Uterus (tissue), 4 donors: ENCODE measurements around the gene TMPRSS6. TPM values are rescaled to one million over a fixed set of nuclear protein-coding genes. Genes with fewer than 3 reads are reported as not detected.

Experiments used
- DNase-seq, 2 donors: peaks; one replicate each; pipeline ENCODE4 v3.0.0-alpha.2; 2019 to 2020
- H3K27ac ChIP-seq, 2 donors: fragments of 200-600 bp; sonication (generic); 1 replicate in 1 of 2; 2 replicates in 1 of 2; pipeline ENCODE4 v1.5.1; 2016 to 2018
- H3K27me3 ChIP-seq, 2 donors: fragments of 200-600 bp; sonication (generic); one replicate each; pipeline ENCODE4 v1.5.1; 2018 to 2019; ENCODE audit warnings: control low read depth in 1 of 2
- H3K36me3 ChIP-seq, 2 donors: fragments of 200-600 bp; sonication (generic); one replicate each; pipeline ENCODE4 v1.5.1; 2019; ENCODE audit warnings: control low read depth in 1 of 2
- H3K4me1 ChIP-seq, 2 donors: fragments of 200-600 bp; sonication (generic); one replicate each; pipeline ENCODE4 v1.5.1; 2018 to 2019; ENCODE audit warnings: control low read depth in 1 of 2
- H3K4me3 ChIP-seq, 2 donors: fragments of 200-600 bp; sonication (generic); 1 replicate in 1 of 2; 2 replicates in 1 of 2; pipeline ENCODE4 v1.5.1; 2018 to 2019; ENCODE audit warnings: mild to moderate bottlenecking in 1 of 2
- H3K9me3 ChIP-seq, 2 donors: fragments of 200-600 bp; sonication (generic); one replicate each; pipeline ENCODE4 v1.5.1; 2019; ENCODE audit warnings: control low read depth in 1 of 2
- POLR2A ChIP-seq, 2 donors: fragments of 450-650 bp; IDR thresholded peaks; one replicate each; pipeline ENCODE4 v1.6.1; 2016; ENCODE audit warnings: antibody characterized with exemption in 2 of 2, mild to moderate bottlenecking in 1 of 2, moderate library complexity in 1 of 2
- intact Hi-C: fragments of 100-400 bp; cut with DNase I; formaldehyde crosslinking; loops from one replicate; pipeline ENCODE4 v1.15.1; 2023; ENCODE audit warnings: low total_unique reads
- total RNA-seq, 4 donors: library from RNA; depleted of rRNA in 3 of 4; stranded (reverse); fragments of >200 nt in 3 of 4; gene quantifications; one replicate each; pipeline versions ENCODE4 v1.1.0 to v1.2.4, GENCODE V29; 2014 to 2023
- TF ChIP-seq, protein P1 (sequence below), 4 experiments: fragments of 200-600 bp in 2 of 4; fragments of 450-650 bp in 2 of 4; sonication (generic) in 2 of 4; IDR thresholded peaks; one replicate each; pipeline ENCODE4 v1.5.1; 2016 to 2019; ENCODE audit warnings: antibody characterized with exemption in 4 of 4, mild to moderate bottlenecking in 2 of 4, moderate library complexity in 1 of 4
- donor health status: DM: yes; HTN: yes; CAD: no.

Gene TMPRSS6
- total RNA-seq, 4 donors from 2014 or later, result not detected

DNA sequence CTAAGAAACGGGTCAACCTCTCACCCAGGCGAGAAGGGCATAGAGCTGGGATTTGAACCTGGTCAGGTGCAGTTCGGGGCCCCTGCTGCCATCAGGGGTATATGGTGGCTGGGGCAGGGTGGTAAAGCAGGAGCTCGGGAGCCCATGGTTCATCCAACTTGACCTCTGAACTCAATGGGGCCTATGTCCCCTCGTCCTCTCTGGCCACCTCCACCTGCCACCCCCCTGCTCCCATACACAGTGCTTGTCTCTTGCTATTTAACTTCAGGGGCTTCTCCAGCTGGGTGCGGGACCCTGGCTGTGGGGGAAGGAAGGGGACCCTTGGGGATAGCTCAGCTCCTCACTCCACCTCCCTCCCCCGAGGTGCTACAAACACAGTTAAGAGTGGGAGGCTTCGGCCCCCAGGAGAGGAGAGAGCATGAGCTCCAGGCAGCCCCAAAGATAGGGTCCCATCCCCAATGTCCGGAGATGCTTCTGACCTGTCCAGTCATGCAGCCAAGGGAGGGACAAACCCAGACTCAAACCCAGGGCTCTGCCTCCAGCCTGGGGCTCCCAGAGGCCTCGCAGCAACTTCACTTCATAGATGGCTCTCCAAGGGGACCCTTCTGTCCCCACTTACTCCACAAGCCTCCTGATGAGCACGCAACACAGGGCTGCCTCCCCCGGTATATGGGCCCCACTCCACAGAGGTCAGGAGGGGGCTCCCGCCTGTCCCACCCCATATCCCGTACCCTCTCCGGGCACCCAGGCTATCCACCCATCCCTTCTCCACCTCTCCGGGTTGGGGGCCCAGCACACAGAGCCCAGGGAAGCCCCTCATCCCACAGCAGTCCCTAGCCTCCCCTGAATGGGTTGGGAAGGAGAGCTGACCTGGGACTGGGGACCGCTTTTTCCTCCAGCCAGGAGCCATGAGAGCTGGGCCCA, 39.5 kb upstream of the TMPRSS6 start:
- Histone ChIP-seq H3K27ac (no peak overlapping the region), H3K4me3 (no peak overlapping the region), H3K4me1 (no peaks in the 10 kb centered on the region), H3K27me3 (no peaks in the 10 kb centered on the region), H3K36me3 (no peaks in the 10 kb centered on the region), H3K9me3 (peaks cover 0 to 3% of the 10 kb centered on the region in 2 donors)
- DNase-seq, result no peak
- TF ChIP-seq, protein P1, sequence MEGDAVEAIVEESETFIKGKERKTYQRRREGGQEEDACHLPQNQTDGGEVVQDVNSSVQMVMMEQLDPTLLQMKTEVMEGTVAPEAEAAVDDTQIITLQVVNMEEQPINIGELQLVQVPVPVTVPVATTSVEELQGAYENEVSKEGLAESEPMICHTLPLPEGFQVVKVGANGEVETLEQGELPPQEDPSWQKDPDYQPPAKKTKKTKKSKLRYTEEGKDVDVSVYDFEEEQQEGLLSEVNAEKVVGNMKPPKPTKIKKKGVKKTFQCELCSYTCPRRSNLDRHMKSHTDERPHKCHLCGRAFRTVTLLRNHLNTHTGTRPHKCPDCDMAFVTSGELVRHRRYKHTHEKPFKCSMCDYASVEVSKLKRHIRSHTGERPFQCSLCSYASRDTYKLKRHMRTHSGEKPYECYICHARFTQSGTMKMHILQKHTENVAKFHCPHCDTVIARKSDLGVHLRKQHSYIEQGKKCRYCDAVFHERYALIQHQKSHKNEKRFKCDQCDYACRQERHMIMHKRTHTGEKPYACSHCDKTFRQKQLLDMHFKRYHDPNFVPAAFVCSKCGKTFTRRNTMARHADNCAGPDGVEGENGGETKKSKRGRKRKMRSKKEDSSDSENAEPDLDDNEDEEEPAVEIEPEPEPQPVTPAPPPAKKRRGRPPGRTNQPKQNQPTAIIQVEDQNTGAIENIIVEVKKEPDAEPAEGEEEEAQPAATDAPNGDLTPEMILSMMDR (IDR thresholded peaks at IDR 0.05), result no peak
- no peak for TF ChIP-seq POLR2A (IDR thresholded peaks at IDR 0.05)
- intact Hi-C loops, result no loop called here

DNA sequence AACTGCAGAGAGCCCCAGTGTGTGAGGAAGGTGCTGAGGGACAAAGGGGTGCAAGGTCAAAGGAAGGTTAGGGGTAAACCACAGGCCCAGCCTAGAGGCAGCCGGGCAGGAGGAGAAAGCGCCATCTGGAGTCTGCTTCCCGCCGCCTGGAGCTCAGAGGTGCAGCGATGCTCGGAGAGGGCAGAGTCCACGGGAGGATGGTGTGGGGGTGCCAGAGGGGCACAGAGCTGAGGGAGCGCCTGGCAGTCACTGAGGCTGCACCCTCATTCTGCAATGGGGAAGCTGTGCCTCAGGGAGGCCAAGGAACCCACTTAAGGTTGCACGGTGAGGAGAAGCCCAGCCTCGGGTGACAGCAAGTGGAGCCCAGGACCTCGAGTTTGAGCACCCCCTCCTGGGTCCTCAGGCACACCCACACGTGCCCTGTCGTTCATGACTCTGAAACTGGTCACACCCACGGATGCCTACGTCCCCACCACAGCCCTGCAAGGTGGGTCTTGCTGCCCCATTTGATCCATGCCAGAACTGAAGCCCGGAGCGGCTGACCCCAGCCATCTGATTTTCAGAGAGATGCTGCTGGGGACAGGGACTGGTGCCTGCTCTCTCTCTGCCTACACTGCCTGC, 38.6 kb upstream of the TMPRSS6 start:
- intact Hi-C loops, result no loop called here
- TF ChIP-seq, protein P1 (IDR thresholded peaks at IDR 0.05), result no peak
- no peak for TF ChIP-seq POLR2A (IDR thresholded peaks at IDR 0.05)
- Histone ChIP-seq H3K9me3 (peaks cover 0 to 3% of the 10 kb centered on the region in 2 donors), H3K27me3 (no peaks in the 10 kb centered on the region), H3K4me3 (no peak overlapping the region), H3K4me1 (no peaks in the 10 kb centered on the region), H3K36me3 (no peaks in the 10 kb centered on the region), H3K27ac (no peak overlapping the region)
- DNase-seq, result no peak

DNA sequence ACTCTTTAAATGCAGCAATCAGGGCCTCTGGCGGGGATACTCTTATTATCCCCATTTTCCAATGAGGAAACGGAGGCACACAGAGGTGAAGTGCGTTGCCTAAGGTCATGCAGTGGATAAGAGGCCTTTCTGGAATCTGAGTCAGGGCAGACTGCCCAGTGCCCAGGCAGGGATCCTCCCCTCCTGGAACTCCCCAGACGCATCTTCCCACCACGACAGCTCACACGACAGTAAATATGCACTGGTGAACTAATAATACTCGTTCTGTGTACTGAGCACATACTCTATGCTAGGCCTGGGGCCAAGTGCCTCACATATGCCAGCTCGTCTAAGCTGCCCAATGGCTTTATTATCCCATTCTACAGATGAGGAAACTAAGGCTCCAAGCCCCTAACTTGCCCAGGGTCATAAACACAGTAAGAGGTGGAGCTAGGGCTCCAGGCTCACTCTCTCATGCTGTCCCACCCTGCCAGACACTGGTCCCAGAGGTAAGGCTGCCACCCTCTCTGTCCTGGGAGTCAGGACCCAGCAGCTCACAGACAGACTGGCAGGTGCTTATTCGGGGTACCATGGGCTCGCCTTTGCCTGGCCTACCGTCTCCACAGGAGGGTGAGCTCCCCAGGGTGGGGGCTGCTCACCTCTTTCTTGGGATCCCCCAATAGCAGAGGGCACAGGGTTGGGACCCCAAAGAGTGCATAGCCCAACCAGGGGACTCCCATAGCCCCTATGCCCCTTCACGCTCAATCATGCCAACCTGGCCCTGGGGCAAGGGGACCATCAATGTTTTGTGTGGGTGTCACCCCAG, 37.9 kb upstream of the TMPRSS6 start:
- no peaks in the 10 kb centered on the region for H3K4me1 ChIP-seq
- no peaks in the 10 kb centered on the region for H3K36me3 ChIP-seq
- no peak overlapping the region for H3K27ac ChIP-seq
- H3K9me3 ChIP-seq, result peaks cover 0 to 3% of the 10 kb centered on the region in 2 donors
- DNase-seq, result no peak
- intact Hi-C loops, result no loop called here
- TF ChIP-seq POLR2A (IDR thresholded peaks at IDR 0.05), result no peak
- TF ChIP-seq, protein P1 (IDR thresholded peaks at IDR 0.05), result no peak
- H3K27me3 ChIP-seq, result no peaks in the 10 kb centered on the region
- H3K4me3 ChIP-seq, result no peak overlapping the region

DNA sequence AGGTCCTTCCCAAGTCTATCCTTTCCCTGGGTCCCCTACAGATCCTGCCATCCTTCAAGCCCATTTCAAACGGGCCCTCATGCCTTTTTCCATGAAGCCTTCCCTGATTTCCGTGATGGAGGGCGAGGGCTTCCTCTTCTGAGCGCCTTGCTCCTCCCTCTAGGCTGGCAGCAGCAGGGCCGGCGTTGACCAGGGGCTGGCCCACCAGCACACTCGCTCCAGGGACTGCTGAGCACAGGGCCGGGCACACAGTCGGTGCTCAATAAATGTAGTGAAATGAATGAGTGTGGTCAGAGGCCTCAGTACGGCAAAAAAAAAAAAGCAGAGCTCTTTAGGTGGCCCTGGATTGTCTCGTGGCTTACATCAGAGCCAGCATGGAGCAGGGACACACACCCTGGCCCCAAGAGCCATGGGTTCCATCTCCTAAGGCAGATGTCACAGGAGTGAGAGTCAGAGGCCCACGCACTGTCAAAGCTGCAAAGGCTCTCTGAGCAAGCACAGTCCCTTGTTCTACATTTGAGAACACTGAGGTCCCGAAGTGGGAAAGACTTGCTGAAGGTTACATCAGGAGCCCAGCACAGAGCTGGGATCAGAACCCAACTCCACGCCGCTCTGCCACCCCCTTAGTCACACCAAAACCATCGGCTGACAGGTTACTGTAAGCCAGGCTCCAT, 37.1 kb upstream of the TMPRSS6 start:
- TF ChIP-seq, protein P1 (IDR thresholded peaks at IDR 0.05), result no peak
- no peak for TF ChIP-seq POLR2A (IDR thresholded peaks at IDR 0.05)
- intact Hi-C loops, result no loop called here
- no peaks in the 10 kb centered on the region for H3K4me1 ChIP-seq
- no peak for DNase-seq
- no peaks in the 10 kb centered on the region for H3K27me3 ChIP-seq
- H3K27ac ChIP-seq, result no peak overlapping the region
- H3K4me3 ChIP-seq, result no peak overlapping the region
- H3K36me3 ChIP-seq, result no peaks in the 10 kb centered on the region
- H3K9me3 ChIP-seq, result peaks cover 0 to 3% of the 10 kb centered on the region in 2 donors
